Middle frontal gyrus (tissue), 1 donor: ENCODE data around the gene TENT4A.

Experiments
- DNase-seq: peaks from one replicate; pipeline ENCODE4 v3.0.0-alpha.2; 2015; ENCODE audit warnings: low spot score; ENCODE audit errors: extremely low spot score

TENT4A gene

GRCh38 chr5:6750142-6750840 lies 37.1 kb downstream of the TENT4A start:
- no peak for DNase-seq

- DNase-seq: no peak
These were observed 37.9 kb downstream of the TENT4A start for GRCh38 chr5:6750951-6751685.

- no peak for DNase-seq
These were observed 39.0 kb downstream of the TENT4A start for GRCh38 chr5:6752236-6752635.

- no peak for DNase-seq
These were observed 39.5 kb downstream of the TENT4A start for GRCh38 chr5:6752782-6753181.

- DNase-seq: no peak
These were observed 40.6 kb downstream of the TENT4A start for GRCh38 chr5:6753851-6754250.

GRCh38 chr5:6754766-6755165 lies 41.5 kb downstream of the TENT4A start:
- DNase-seq: no peak

- DNase-seq: no peak
These were observed 42.3 kb downstream of the TENT4A start for GRCh38 chr5:6755519-6755918.

- DNase-seq: no peak
These were observed 42.7 kb downstream of the TENT4A start for GRCh38 chr5:6755941-6756340.

- DNase-seq: no peak
These were observed 44.3 kb downstream of the TENT4A start for GRCh38 chr5:6757414-6757969.

GRCh38 chr5:6758236-6758635 lies 45.0 kb downstream of the TENT4A start:
- DNase-seq: no peak

- no peak for DNase-seq
These were observed 45.5 kb downstream of the TENT4A start for GRCh38 chr5:6758706-6759105.

- no peak for DNase-seq
These were observed 46.2 kb downstream of the TENT4A start for GRCh38 chr5:6759401-6759800.

GRCh38 chr5:6759983-6760382 lies 46.8 kb downstream of the TENT4A start:
- no peak for DNase-seq

- no peak for DNase-seq
These were observed 47.5 kb downstream of the TENT4A start for GRCh38 chr5:6760686-6761085.

- no peak for DNase-seq
These were observed 48.1 kb downstream of the TENT4A start for GRCh38 chr5:6761333-6761732.

- no peak for DNase-seq
These were observed 48.9 kb downstream of the TENT4A start for GRCh38 chr5:6762116-6762515.

GRCh38 chr5:6762697-6763096 lies 49.5 kb downstream of the TENT4A start:
- no peak for DNase-seq

- no peak for DNase-seq
These were observed 50.0 kb downstream of the TENT4A start for GRCh38 chr5:6763191-6763590.

- peak; percentile 62 for DNase-seq
These were observed 52.6 kb downstream of the TENT4A start for GRCh38 chr5:6765612-6766525.

GRCh38 chr5:6766604-6767093 lies 53.4 kb downstream of the TENT4A start:
- no peak for DNase-seq

GRCh38 chr5:6767481-6768063 lies 54.3 kb downstream of the TENT4A start:
- no peak for DNase-seq
